ENCODE results near the gene RFPL1.
A peak's percentile ranks its signal among the peaks of the same experiment; 100 is the strongest.

RFPL1 gene

GRCh38 chr22:29477723-29478318 is 39.4 kb downstream of the RFPL1 start:
- no peak for TF ChIP-seq CTCF (IDR thresholded peaks at IDR 0.05; ENCODE audit: low read depth, low read length, missing control alignments)
- DNase-seq (ENCODE audit: low read depth) = no peak
- H3K4me3 ChIP-seq (ENCODE audit: low read depth, low read length) = no peak overlapping the region

- no peak overlapping the region for H3K4me3 ChIP-seq (ENCODE audit: low read depth, low read length)
- TF ChIP-seq CTCF (IDR thresholded peaks at IDR 0.05; ENCODE audit: low read depth, low read length, missing control alignments) = no peak
- DNase-seq (ENCODE audit: low read depth) = no peak
Measured at GRCh38 chr22:29478326-29479276, 40.2 kb downstream of the RFPL1 start.

GRCh38 chr22:29479417-29480261 is 41.3 kb downstream of the RFPL1 start, which contains the start of gene NEFH:
Gene NEFH, plus strand, starts transcription at chr22:29480218. Its CDS starts 45 bp downstream, at chr22:29480263.
- H3K4me3 ChIP-seq (ENCODE audit: low read depth, low read length) = peak within 1 kb of the TSS; percentile 40
- no peak for DNase-seq (ENCODE audit: low read depth)

GRCh38 chr22:29480262-29480511 is 41.8 kb downstream of the RFPL1 start:
- TF ChIP-seq CTCF (IDR thresholded peaks at IDR 0.05; ENCODE audit: low read depth, low read length, missing control alignments) = no peak
- no peak overlapping the region for H3K4me3 ChIP-seq (ENCODE audit: low read depth, low read length)
- DNase-seq (ENCODE audit: low read depth) = no peak

More at GRCh38 chr22:29479417-29480261, 41.3 kb downstream of the RFPL1 start, which contains the start of gene NEFH:
- no peak for TF ChIP-seq CTCF (IDR thresholded peaks at IDR 0.05; ENCODE audit: low read depth, low read length, missing control alignments)

GRCh38 chr22:29480512-29481264 is 42.3 kb downstream of the RFPL1 start:
- no peak for DNase-seq (ENCODE audit: low read depth)
- peak overlapping the region; percentile 40 for H3K4me3 ChIP-seq (ENCODE audit: low read depth, low read length)
- peak; percentile 20 for TF ChIP-seq CTCF (IDR thresholded peaks at IDR 0.05; ENCODE audit: low read depth, low read length, missing control alignments)

- no peak for TF ChIP-seq CTCF (IDR thresholded peaks at IDR 0.05; ENCODE audit: low read depth, low read length, missing control alignments)
- H3K4me3 ChIP-seq (ENCODE audit: low read depth, low read length) = peak overlapping the region; percentile 40
- no peak for DNase-seq (ENCODE audit: low read depth)
Measured at GRCh38 chr22:29481265-29482000, 43.0 kb downstream of the RFPL1 start.
